GM12875 (cell line): Measurements from ENCODE around the gene SCN10A.

Experiments
- H3K4me3 ChIP-seq: one replicate; pipeline ENCODE4 v1.5.1; 2011; ENCODE audit warnings: low read depth, low read length, control low read depth
- CTCF ChIP-seq: IDR thresholded peaks from 2 replicates; pipeline ENCODE4 v1.5.1; 2011; ENCODE audit warnings: low read depth, mild to moderate bottlenecking, control low read depth, inconsistent platforms, low read length, moderate library complexity, borderline replicate concordance; ENCODE audit not compliant: insufficient read depth

The SCN10A gene

GRCh38 chr3:38725726-38726419, 90.1 kb downstream of the SCN10A start:
- H3K4me3 ChIP-seq, result no peak overlapping the region
- TF ChIP-seq CTCF, result no peak

GRCh38 chr3:38724392-38724736, 91.7 kb downstream of the SCN10A start:
- H3K4me3 ChIP-seq, result no peak overlapping the region
- TF ChIP-seq CTCF, result no peak

GRCh38 chr3:38723569-38724391, 92.2 kb downstream of the SCN10A start:
- no peak for TF ChIP-seq CTCF
- H3K4me3 ChIP-seq, result no peak overlapping the region

- TF ChIP-seq CTCF, result no peak
- H3K4me3 ChIP-seq, result no peak overlapping the region
Observed at GRCh38 chr3:38722781-38723568, 93.0 kb downstream of the SCN10A start.

- no peak for TF ChIP-seq CTCF
- H3K4me3 ChIP-seq, result no peak overlapping the region
Observed at GRCh38 chr3:38721207-38721772, 94.7 kb downstream of the SCN10A start.

GRCh38 chr3:38720465-38720864, 95.6 kb downstream of the SCN10A start:
- H3K4me3 ChIP-seq, result no peak overlapping the region
- TF ChIP-seq CTCF, result no peak
